Activated CD4-positive, alpha-beta T cell treated with anti-CD3 and anti-CD28 coated beads, Interleukin-2, Interleukin-4, amounts not matched to agents 100 ng/mL and 50 ng/mL, durations not matched to agents 16 hours and 8 hours (primary cell): ENCODE results near the gene FRAT1.

ENCODE experiments used
- DNase-seq: peaks from one replicate; pipeline ENCODE4 v3.0.0-alpha.2; 2020; ENCODE audit warnings: low spot score

FRAT1 gene

DNA sequence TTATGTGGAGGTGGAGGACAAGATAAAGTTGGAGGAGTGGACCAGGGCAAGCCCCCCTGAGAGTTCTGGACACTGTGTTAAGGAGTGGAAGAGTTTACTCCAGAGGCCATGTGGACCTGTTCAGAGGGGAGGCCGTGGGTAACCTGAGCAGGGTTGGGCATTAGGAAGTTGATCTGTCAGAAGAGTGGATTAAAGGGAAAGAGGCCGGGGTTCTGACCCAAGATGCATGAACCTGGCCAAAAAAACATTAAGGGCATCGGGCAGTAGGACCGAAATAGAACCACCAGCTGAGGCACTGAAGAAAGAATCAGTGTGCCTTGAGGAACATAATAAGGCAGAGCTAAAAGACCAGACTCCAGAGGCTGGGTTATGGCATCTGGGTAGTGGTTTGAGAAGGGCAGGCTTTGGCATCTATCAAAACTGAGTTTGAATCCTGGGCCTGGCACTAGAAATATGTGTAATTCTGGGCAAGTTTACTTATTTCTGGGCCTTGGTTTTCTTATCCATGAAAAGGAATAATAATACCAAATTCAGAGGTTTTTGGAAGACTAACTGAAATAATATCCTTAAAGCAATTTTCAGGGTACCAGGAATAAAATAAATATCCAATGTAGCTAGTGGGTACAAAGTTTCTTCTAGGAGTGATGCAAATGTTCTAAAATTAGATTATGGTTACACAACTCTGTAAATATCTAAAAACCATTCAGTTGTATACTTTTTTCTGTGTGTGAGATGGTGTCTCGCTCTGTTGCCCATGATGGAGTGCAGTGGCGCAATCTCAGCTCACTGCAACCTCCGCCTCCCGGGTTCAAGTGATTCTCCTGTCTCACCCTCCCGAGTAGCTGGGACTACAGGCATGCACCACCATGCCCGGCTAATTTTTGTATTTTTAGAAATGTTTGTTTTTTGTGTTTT lies 10.9 kb upstream of the FRAT1 start:
- no peak for DNase-seq

- no peak for DNase-seq
Observed at GRCh38 chr10:97311111-97311626, 7.9 kb upstream of the FRAT1 start.

DNA sequence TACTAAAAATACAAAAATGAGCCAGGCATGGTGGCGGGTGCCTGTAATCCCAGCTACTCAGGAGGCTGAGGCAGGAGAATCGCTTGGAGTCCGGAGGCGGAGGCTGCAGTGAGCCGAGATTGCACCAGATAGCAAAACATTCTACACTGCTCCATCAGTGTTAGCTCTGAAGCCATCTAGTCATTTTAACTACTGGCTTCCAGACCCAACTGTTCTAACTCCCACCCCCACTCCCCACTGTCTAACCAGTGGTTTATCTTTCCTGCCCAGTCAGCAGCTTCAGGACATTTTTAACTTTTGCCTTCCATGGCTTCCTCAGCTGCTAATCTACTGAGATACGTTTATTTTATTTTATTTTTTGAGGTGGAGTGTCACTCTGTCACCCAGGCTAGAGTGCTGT lies 6.2 kb upstream of the FRAT1 start:
- no peak for DNase-seq

DNA sequence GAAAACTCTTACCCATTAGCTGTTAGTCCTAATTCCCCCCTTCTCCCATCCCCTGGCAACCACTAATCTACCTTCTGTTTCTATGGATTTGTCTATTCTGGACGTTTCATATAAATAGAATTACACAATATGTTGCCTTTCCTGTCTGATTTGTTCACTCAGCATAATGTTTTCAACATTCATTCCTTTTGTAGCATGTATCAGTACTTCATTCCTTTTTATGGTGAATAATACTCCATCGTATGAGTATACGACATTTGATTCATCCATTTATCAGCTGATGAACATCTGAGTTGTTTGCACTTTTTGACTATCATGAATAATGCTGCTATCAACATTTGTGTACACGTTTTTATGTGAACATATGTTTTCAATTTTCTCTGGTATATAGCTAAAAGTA lies 4.4 kb upstream of the FRAT1 start:
- no peak for DNase-seq

- peak; percentile 58 for DNase-seq
Observed at GRCh38 chr10:97319671-97320479, 804 bp downstream of the FRAT1 start.

DNA sequence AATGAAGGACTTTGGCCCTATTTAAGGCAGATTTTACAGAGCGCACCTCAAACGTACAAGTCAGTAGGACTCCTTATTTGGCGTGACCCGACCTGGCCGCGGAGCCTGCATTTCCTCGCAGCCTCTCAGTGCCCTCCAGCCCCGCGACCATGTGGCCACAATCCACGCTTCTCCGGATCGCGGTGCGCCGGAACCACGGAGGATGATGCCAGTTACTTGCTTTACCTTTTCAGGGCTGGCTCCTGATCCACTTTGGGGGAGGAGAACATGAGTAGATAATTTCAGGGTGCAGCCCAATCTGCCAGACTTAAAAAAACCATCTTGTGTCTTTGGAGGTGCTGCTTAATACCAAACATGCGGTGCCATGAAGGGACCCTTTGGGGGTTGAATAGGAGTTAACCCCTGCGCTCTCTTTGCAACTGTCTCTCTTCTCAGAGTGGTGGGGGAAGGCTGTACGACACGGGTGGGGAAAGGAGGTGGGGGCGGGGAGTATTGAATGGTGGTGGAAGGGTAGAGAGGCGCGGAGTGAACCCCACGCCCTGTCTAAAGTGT lies 1.5 kb downstream of the FRAT1 start:
- peak; percentile 15 for DNase-seq

- no peak for DNase-seq
Observed at GRCh38 chr10:97321032-97321803, 2.1 kb downstream of the FRAT1 start.

DNA sequence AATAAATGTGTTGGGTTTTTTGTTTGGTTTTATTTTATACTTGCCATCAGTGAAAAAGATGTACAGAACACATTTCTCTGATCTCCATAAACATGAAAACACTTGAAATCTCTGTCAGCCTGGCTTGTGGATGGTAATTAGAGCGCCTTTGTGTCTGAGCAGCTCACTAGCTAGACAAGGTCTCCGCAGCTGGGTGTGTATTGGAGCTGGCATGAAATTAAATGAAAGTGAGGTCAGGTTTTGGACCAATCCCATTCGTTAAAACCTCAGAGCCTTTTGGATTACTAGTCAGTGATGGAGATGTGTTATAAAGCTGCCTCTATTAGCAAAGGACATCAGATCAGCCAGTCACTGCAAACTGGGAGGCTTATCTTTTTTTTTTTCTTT lies 2.7 kb downstream of the FRAT1 start:
- DNase-seq, result no peak

GRCh38 chr10:97323501-97323900 lies 4.4 kb downstream of the FRAT1 start:
- no peak for DNase-seq

GRCh38 chr10:97325754-97326153 lies 6.7 kb downstream of the FRAT1 start:
- no peak for DNase-seq

GRCh38 chr10:97327348-97328294 lies 8.6 kb downstream of the FRAT1 start:
- peak; percentile 53 for DNase-seq

DNA sequence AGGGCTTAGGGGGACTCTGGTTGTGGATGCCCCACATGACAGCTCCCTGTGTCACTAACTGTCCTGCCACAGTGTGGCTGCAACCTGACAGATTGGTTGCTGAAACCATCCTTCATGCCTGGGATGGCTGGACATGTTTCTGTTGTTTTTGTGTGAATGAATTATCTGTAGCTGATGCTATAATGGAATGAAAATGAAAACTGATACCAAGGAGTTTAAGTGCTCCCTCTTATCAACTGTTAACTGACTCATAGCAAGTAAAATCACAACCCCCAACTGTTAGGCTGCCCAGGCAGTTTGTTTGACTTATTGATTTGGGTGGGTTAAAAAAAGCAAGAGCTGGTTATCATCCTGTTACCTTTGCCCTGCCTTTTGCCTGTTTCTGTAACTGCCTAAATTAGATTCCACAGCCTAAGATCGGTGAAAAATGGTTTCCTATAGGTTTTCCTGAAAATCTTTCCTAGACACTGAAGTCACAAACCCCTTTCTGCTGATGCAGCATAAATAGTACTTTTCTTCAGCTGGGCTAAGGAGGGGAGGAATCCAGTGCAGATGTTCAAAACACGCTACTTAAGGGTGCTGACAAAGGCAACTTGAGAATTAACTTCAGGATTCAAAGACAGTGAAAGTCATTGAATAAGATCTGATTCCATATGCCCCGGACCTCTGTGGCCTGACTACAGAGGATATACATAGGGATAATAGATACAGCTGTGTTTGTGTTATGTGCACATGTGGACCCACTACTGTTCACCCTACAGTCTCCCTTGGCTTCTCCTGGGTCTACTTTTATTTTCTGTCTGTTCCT lies 9.8 kb downstream of the FRAT1 start:
- peak; percentile 50 for DNase-seq

GRCh38 chr10:97329766-97330165 lies 10.7 kb downstream of the FRAT1 start:
- DNase-seq, result no peak

- no peak for DNase-seq
Observed at GRCh38 chr10:97331153-97331703, 12.2 kb downstream of the FRAT1 start.

DNA sequence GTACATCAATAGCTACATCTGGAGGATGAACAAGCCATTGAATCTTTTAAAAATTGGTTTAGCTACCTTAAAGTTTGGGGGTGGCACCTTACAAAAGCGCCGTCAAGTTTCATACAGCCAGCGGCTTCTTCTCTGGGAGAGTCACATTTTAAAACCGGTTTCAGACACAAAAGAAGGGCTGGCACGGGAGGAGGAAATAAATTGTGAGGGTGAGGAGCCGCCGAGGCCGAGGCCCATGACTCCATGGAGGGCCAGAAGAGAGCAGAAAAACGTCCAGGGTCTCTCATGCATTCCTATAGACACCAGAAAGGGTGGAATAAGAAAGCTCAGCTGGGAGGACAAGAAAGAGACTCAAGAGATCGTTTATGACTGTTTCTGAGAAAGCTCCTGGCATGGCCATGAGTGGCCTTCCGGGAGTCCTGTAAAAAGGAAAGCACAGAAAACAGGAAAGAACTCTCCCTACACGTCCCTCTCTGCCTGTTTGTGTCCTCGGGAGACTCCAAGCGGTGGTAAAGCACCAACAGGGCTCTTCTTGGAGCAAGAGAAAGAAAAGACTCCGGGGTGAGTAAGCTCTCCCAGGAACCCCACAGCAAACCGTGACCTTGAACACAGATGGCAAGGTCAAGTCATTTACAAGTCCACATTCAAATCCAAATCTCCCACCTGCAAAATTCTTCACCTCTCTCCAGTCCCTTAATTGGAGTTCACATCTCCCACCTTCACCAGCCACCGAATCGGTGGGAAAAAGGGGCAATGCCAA lies 13.7 kb downstream of the FRAT1 start:
- no peak for DNase-seq

DNA sequence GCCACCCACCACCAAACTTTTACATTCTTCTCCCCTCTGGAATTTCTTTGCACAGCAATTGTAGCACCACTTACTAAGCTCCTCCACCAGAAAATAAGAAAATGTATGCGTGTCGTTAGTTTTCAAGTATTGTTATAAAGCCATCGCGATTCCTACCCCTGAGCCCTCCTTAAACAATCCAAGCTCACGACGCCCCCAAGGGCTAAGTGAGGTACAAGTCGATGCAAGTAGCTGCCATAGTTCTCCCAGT lies 14.2 kb downstream of the FRAT1 start:
- DNase-seq, result peak; percentile 22

DNA sequence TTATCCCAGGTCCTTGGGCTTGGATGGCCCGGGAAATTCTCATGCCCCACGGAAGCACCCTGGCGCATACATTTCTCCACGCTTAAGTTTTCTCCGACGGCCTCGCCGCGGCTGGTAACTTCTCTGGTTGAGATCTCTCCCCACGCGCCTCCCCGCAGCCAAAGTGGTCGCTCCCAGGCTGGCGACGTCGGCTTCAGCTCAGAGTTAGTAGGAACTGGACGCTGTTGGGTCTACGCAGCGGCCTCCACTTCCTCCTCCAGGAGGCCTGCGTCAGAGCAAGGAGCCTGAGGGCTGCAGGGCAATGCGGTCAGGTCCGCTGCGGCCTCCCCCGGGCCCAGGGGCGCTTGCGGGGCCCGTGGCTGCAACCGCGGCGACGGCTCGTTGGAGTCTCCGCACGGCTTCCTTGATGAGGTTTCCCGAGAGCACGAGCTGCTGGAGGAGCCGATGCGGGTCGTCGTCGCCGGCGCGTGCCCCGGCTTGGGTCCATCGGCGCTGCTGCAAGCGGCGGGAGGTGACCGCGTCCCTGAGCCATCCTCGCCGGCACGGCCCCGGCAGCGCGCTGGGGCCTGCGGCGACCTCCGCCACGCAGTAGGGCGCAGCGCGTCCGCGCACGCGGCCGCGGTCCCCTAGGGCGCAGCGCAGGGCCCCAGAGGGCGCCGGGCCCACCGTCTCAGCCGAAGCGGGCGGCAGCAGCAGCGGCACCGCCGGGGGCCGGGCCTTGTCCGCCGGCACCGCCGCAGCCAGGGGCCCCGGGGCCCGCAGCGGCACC lies 14.7 kb downstream of the FRAT1 start:
- peak; percentile 17 for DNase-seq
